GM10266 (cell line): ENCODE measurements around the gene PSMA4.

Experiments
- DNase-seq: peaks from one replicate; pipeline ENCODE4 v3.0.0; 2012; ENCODE audit errors: extremely low spot score
- TF ChIP-seq, protein P1 (sequence below): IDR thresholded peaks from 2 replicates; pipeline ENCODE4 v1.5.1; 2012; ENCODE audit warnings: mild to moderate bottlenecking, low read depth; ENCODE audit not compliant: control insufficient read depth, insufficient read depth; ENCODE audit errors: missing control alignments

Gene PSMA4

DNA sequence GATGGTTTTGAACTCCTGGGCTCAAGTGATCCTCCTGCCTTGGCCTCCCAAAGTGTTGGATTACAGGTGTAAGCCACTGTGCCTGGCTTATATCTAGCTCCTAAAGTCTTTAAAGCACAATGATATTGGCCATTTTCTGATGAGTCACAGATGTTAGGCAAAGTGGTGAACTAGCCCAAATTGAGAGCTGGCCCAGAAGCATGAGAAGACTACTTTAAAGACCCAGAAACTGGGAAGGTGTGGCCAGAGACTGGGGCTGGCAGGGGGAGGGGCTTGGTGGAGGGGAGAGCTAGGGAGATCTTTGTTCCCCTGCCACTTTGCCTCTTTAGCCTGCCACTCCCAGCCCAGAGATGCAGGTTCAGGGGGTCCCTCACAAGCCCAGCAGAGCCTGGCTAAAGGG, 58.9 kb downstream of the PSMA4 start:
- TF ChIP-seq, protein P1, sequence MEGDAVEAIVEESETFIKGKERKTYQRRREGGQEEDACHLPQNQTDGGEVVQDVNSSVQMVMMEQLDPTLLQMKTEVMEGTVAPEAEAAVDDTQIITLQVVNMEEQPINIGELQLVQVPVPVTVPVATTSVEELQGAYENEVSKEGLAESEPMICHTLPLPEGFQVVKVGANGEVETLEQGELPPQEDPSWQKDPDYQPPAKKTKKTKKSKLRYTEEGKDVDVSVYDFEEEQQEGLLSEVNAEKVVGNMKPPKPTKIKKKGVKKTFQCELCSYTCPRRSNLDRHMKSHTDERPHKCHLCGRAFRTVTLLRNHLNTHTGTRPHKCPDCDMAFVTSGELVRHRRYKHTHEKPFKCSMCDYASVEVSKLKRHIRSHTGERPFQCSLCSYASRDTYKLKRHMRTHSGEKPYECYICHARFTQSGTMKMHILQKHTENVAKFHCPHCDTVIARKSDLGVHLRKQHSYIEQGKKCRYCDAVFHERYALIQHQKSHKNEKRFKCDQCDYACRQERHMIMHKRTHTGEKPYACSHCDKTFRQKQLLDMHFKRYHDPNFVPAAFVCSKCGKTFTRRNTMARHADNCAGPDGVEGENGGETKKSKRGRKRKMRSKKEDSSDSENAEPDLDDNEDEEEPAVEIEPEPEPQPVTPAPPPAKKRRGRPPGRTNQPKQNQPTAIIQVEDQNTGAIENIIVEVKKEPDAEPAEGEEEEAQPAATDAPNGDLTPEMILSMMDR, result no peak
- DNase-seq, result no peak
